Brain microvascular endothelial cell (primary cell): ENCODE measurements around the gene LMX1A.

Source experiments
- DNase-seq: peaks from one replicate; pipeline ENCODE4 v3.0.0-alpha.2; 2020
- H3K27ac ChIP-seq: fragments of 250-450 bp; sonication (Bioruptor Pico); 2 replicates; pipeline ENCODE4 v1.5.1; 2020; ENCODE audit warnings: mild to moderate bottlenecking, moderate library complexity
- H3K27me3 ChIP-seq: fragments of 250-450 bp; sonication (Bioruptor Pico); replicated peaks from 2 replicates; pipeline ENCODE4 v1.5.1; 2020; ENCODE audit warnings: mild to moderate bottlenecking
- H3K36me3 ChIP-seq: fragments of 250-450 bp; sonication (Bioruptor Pico); replicated peaks from 2 replicates; pipeline ENCODE4 v1.5.1; 2020; ENCODE audit warnings: mild to moderate bottlenecking
- H3K4me3 ChIP-seq: 2 replicates; pipeline ENCODE4 v1.5.1; 2011; ENCODE audit warnings: low read depth, mild to moderate bottlenecking, control low read depth, low read length, moderate library complexity
- CTCF ChIP-seq: IDR thresholded peaks from 2 replicates; pipeline ENCODE4 v1.5.1; 2011; ENCODE audit warnings: low read depth, mild to moderate bottlenecking, moderate library complexity, low read length, control low read depth, inconsistent platforms; ENCODE audit errors: missing control alignments
- in situ Hi-C: cut with HindIII; loops from 2 replicates; pipeline ENCODE4 v1.10.0; 2017; ENCODE audit warnings: low sequenced_read_pairs, low pct_ligation_motif_present

LMX1A gene

GRCh38 chr1:165352442-165353293 lies 3.8 kb downstream of the LMX1A start:
- in situ Hi-C loops: no loop called here

GRCh38 chr1:165351863-165352441 lies 4.6 kb downstream of the LMX1A start:
- Histone ChIP-seq H3K36me3 (no peaks in the 10 kb centered on the region), H3K27ac (no peak overlapping the region), H3K27me3 (peaks cover 70% of the 10 kb centered on the region), H3K4me3 (no peak overlapping the region)
- in situ Hi-C loops: no loop called here
- no peak for TF ChIP-seq CTCF
- DNase-seq: no peak

More at GRCh38 chr1:165352442-165353293, 3.8 kb downstream of the LMX1A start:
- Histone ChIP-seq H3K36me3 (no peaks in the 10 kb centered on the region), H3K4me3 (no peak overlapping the region), H3K27ac (no peak overlapping the region), H3K27me3 (peaks cover 77% of the 10 kb centered on the region)
- DNase-seq: no peak
- TF ChIP-seq CTCF: no peak

- Histone ChIP-seq H3K27me3 (peaks cover 59% of the 10 kb centered on the region), H3K36me3 (no peaks in the 10 kb centered on the region), H3K4me3 (no peak overlapping the region), H3K27ac (no peak overlapping the region)
- DNase-seq: no peak
- in situ Hi-C loops: no loop called here
- no peak for TF ChIP-seq CTCF
These were observed 5.7 kb downstream of the LMX1A start for GRCh38 chr1:165350840-165351239.

GRCh38 chr1:165345502-165345901 lies 11.0 kb downstream of the LMX1A start:
- Histone ChIP-seq H3K36me3 (no peaks in the 10 kb centered on the region), H3K27me3 (peaks cover 5% of the 10 kb centered on the region), H3K27ac (no peak overlapping the region), H3K4me3 (no peak overlapping the region)
- in situ Hi-C loops: no loop called here
- no peak for TF ChIP-seq CTCF
- no peak for DNase-seq

- in situ Hi-C loops: no loop called here
- Histone ChIP-seq H3K36me3 (no peaks in the 10 kb centered on the region), H3K27ac (no peak overlapping the region), H3K27me3 (peaks cover 3% of the 10 kb centered on the region), H3K4me3 (no peak overlapping the region)
- no peak for TF ChIP-seq CTCF
- DNase-seq: no peak
These were observed 11.8 kb downstream of the LMX1A start for GRCh38 chr1:165344736-165345135.
